WTC11 (cell line): ENCODE results near the gene IFITM10. TPM values are rescaled to one million over a fixed set of nuclear protein-coding genes. Genes with fewer than 3 reads are reported as not detected.

Experiments used
- ATAC-seq: fragments of 200-7000 bp; cut with Tn5 transposase; 2 replicates; pipeline ENCODE4 v1.10.0; 2021; ENCODE audit warnings: mild to moderate bottlenecking, moderate library complexity
- CTCF ChIA-PET: fragments of 300-600 bp; sonication (Branson Sonifier 250); formaldehyde crosslinking; loops from one replicate; lab custom pipeline; 2021; ENCODE audit warnings: antibody characterized with exemption; lab: Charles Lee
- POLR2A ChIA-PET: fragments of 350-600 bp; sonication (Branson Sonifier 250); formaldehyde crosslinking; loops from one replicate; lab custom pipeline; 2021; ENCODE audit warnings: antibody characterized with exemption; lab: Charles Lee
- DNase-seq: peaks from one replicate; pipeline ENCODE4 v3.0.0; 2021; ENCODE audit warnings: low spot score
- H3K27ac Mint-ChIP-seq: 2 replicates; pipeline ENCODE4 v1.8.0; 2021; ENCODE audit warnings: mixed read lengths
- H3K27me3 Mint-ChIP-seq: 2 replicates; pipeline ENCODE4 v1.8.0; 2021; ENCODE audit warnings: low read depth, mild to moderate bottlenecking, moderate library complexity, mixed read lengths
- H3K36me3 Mint-ChIP-seq: 2 replicates; pipeline ENCODE4 v1.8.0; 2021; ENCODE audit warnings: mixed read lengths
- H3K4me1 Mint-ChIP-seq: 2 replicates; pipeline ENCODE4 v1.8.0; 2022; ENCODE audit warnings: mixed read lengths
- H3K4me3 Mint-ChIP-seq: 2 replicates; pipeline ENCODE4 v1.8.0; 2021; ENCODE audit warnings: mild to moderate bottlenecking, moderate library complexity, mixed read lengths
- H3K9me3 Mint-ChIP-seq: 2 replicates; pipeline ENCODE4 v1.8.0; 2021; ENCODE audit warnings: mixed read lengths
- ATF1 ChIP-seq: sonication (generic); formaldehyde crosslinking; IDR thresholded peaks from 2 replicates; pipeline ENCODE4 v1.8.1; 2023; ENCODE audit warnings: mild to moderate bottlenecking, moderate library complexity, missing genetic modification reagents
- CBFB ChIP-seq: sonication (generic); formaldehyde crosslinking; IDR thresholded peaks from 2 replicates; pipeline ENCODE4 v1.8.1; 2022; ENCODE audit warnings: mild to moderate bottlenecking, low read depth, missing genetic modification reagents
- E2F4 ChIP-seq: sonication (generic); formaldehyde crosslinking; IDR thresholded peaks from 2 replicates; pipeline ENCODE4 v1.8.1; 2022; ENCODE audit warnings: low read depth, mild to moderate bottlenecking, moderate library complexity, missing genetic modification reagents, borderline replicate concordance
- ELF4 ChIP-seq: sonication (generic); formaldehyde crosslinking; IDR thresholded peaks from 2 replicates; pipeline ENCODE4 v1.8.1; 2022; ENCODE audit warnings: low read depth, mild to moderate bottlenecking, moderate library complexity, missing genetic modification reagents
- EMX1 ChIP-seq: fragments of 250-450 bp; sonication (Bioruptor Pico); IDR thresholded peaks from 2 replicates; pipeline ENCODE4 v1.8.0; 2021; ENCODE audit warnings: mild to moderate bottlenecking
- ERG ChIP-seq: fragments of 250-450 bp; sonication (Bioruptor Pico); IDR thresholded peaks from 2 replicates; pipeline ENCODE4 v1.8.0; 2021; ENCODE audit warnings: mild to moderate bottlenecking
- ESRRA ChIP-seq: sonication (generic); formaldehyde crosslinking; IDR thresholded peaks from 2 replicates; pipeline ENCODE4 v1.8.1; 2022; ENCODE audit warnings: mild to moderate bottlenecking, missing genetic modification reagents, borderline replicate concordance
- FOXK1 ChIP-seq: sonication (generic); formaldehyde crosslinking; IDR thresholded peaks from 2 replicates; pipeline ENCODE4 v1.8.0; 2022; ENCODE audit warnings: mild to moderate bottlenecking, moderate library complexity, missing genetic modification reagents
- FOXP1 ChIP-seq: sonication (generic); formaldehyde crosslinking; IDR thresholded peaks from 2 replicates; pipeline ENCODE4 v1.8.0; 2022; ENCODE audit warnings: missing genetic modification reagents, mild to moderate bottlenecking, moderate library complexity, borderline replicate concordance
- GABPB1 ChIP-seq: sonication (generic); formaldehyde crosslinking; IDR thresholded peaks from 2 replicates; pipeline ENCODE4 v1.8.1; 2023; ENCODE audit warnings: mild to moderate bottlenecking, missing genetic modification reagents
- IRF2 ChIP-seq: sonication (generic); formaldehyde crosslinking; IDR thresholded peaks from 2 replicates; pipeline ENCODE4 v1.8.0; 2022; ENCODE audit warnings: low read depth, missing genetic modification reagents, borderline replicate concordance
- JAZF1 ChIP-seq: fragments of 250-450 bp; sonication (Bioruptor Pico); IDR thresholded peaks from 2 replicates; pipeline ENCODE4 v1.9.0; 2021; ENCODE audit warnings: moderate library complexity, mild to moderate bottlenecking, inconsistent platforms
- MAX ChIP-seq: sonication (generic); formaldehyde crosslinking; IDR thresholded peaks from 2 replicates; pipeline ENCODE4 v1.8.0; 2022; ENCODE audit warnings: mild to moderate bottlenecking, missing genetic modification reagents
- NR2C2 ChIP-seq: sonication (generic); formaldehyde crosslinking; IDR thresholded peaks from 2 replicates; pipeline ENCODE4 v1.8.0; 2022; ENCODE audit warnings: mild to moderate bottlenecking, missing genetic modification reagents
- PRRX2 ChIP-seq: fragments of 250-450 bp; sonication (Bioruptor Pico); IDR thresholded peaks from 2 replicates; pipeline ENCODE4 v1.8.0; 2021; ENCODE audit warnings: mild to moderate bottlenecking
- RORB ChIP-seq: fragments of 250-450 bp; sonication (Bioruptor Pico); IDR thresholded peaks from 2 replicates; pipeline ENCODE4 v1.9.0; 2021; ENCODE audit warnings: mild to moderate bottlenecking
- ZNF121 ChIP-seq: sonication (generic); formaldehyde crosslinking; IDR thresholded peaks from 2 replicates; pipeline ENCODE4 v1.8.0; 2023; ENCODE audit warnings: missing genetic modification reagents
- ZNF317 ChIP-seq: sonication (generic); formaldehyde crosslinking; IDR thresholded peaks from 2 replicates; pipeline ENCODE4 v1.8.1; 2023; ENCODE audit warnings: low read depth, mild to moderate bottlenecking, moderate library complexity, missing genetic modification reagents, borderline replicate concordance
- ZNF396 ChIP-seq: fragments of 250-450 bp; sonication (Bioruptor Pico); IDR thresholded peaks from 2 replicates; pipeline ENCODE4 v1.8.0; 2021; ENCODE audit warnings: mild to moderate bottlenecking, moderate library complexity, borderline replicate concordance
- ZNF416 ChIP-seq: fragments of 250-450 bp; sonication (Bioruptor Pico); IDR thresholded peaks from 2 replicates; pipeline ENCODE4 v1.9.0; 2021; ENCODE audit warnings: mild to moderate bottlenecking, inconsistent platforms
- total RNA-seq: library from RNA; stranded (reverse); gene quantifications from 3 replicates; pipeline ENCODE4 v1.2.3, GENCODE V29; 2021

The IFITM10 gene
- total RNA-seq, 1 experiment from 2014 or later: 1.7 TPM

- DNase-seq: no peak
- TF ChIP-seq JAZF1 (CRISPR knock-in tag): no peak
- no peak for TF ChIP-seq FOXK1
- TF ChIP-seq ELF4 (CRISPR knock-in tag): no peak
- no peak for TF ChIP-seq ZNF416
- no peak for TF ChIP-seq EMX1 (CRISPR knock-in tag)
- no peak for TF ChIP-seq MAX
- no peak for TF ChIP-seq ZNF121
- no peak for TF ChIP-seq E2F4 (CRISPR knock-in tag)
- TF ChIP-seq ATF1 (CRISPR knock-in tag): no peak
- no peak for TF ChIP-seq GABPB1 (CRISPR knock-in tag)
- TF ChIP-seq ZNF396 (CRISPR knock-in tag): no peak
- no peak for TF ChIP-seq FOXP1 (CRISPR knock-in tag)
- TF ChIP-seq ZNF317 (CRISPR knock-in tag): no peak
- no peak for TF ChIP-seq CBFB (CRISPR knock-in tag)
- TF ChIP-seq, all 79 proteins: peak for 0
- H3K4me1 Mint-ChIP-seq: peaks cover 20% of the 10 kb centered on the region
- no peak for ATAC-seq
- ChIA-PET POLR2A (no interaction called here), CTCF (interaction anchor here (0.9 to 3.3 kb wide), 4 partner anchors 51 to 121 kb away, joined by 3 to 22 read pairs (median 7); no protein-coding TSS in a partner anchor)
- H3K27ac Mint-ChIP-seq: no peak overlapping the region
- H3K36me3 Mint-ChIP-seq: no peaks in the 10 kb centered on the region
- H3K27me3 Mint-ChIP-seq: peaks cover 8% of the 10 kb centered on the region
- H3K4me3 Mint-ChIP-seq: no peak overlapping the region
- peaks cover 4% of the 10 kb centered on the region for H3K9me3 Mint-ChIP-seq
Observed at GRCh38 chr11:1773994-1774550, 23.7 kb upstream of the IFITM10 start.

- CTCF ChIA-PET: interaction anchor here (0.8 to 3.3 kb wide), 6 partner anchors 52 to 134 kb away, joined by 3 to 22 read pairs (median 4); no protein-coding TSS in a partner anchor
- Mint-ChIP-seq H3K27me3 (peaks cover 8% of the 10 kb centered on the region), H3K27ac (no peak overlapping the region), H3K36me3 (no peaks in the 10 kb centered on the region), H3K4me3 (no peak overlapping the region), H3K4me1 (peaks cover 20% of the 10 kb centered on the region), H3K9me3 (peaks cover 4% of the 10 kb centered on the region)
- DNase-seq (no peak), ATAC-seq (no peak)
- TF ChIP-seq PRRX2 (CRISPR knock-in tag) (no peak), RORB (CRISPR knock-in tag) (no peak), ERG (no peak), ELF4 (CRISPR knock-in tag) (no peak), ESRRA (CRISPR knock-in tag) (no peak), ZNF121 (no peak), GABPB1 (CRISPR knock-in tag) (no peak), IRF2 (CRISPR knock-in tag) (no peak), FOXK1 (no peak), NR2C2 (CRISPR knock-in tag) (no peak)
- POLR2A ChIA-PET: no interaction called here
Observed at GRCh38 chr11:1773131-1773993, 23.0 kb upstream of the IFITM10 start.
